ENCODE results near the gene BEST2. TPM values are rescaled to one million over a fixed set of nuclear protein-coding genes. Genes with fewer than 3 reads are reported as not detected.
"Not testable (repeated sequence)": the region's sequence is repeated elsewhere in the genome, so short reads cannot be mapped to it uniquely, and the experiment has no call there.

Gene BEST2
- total RNA-seq, 2 donors from 2014 or later, result 0.91 TPM; not detected in 1

GRCh38 chr19:12797141-12797587, 45.6 kb downstream of the BEST2 start:
- H3K4me3 ChIP-seq, result no peak overlapping the region
- 90% methylated on average over 6 of the region's 6 CpGs for WGBS
- TF ChIP-seq, protein P1, sequence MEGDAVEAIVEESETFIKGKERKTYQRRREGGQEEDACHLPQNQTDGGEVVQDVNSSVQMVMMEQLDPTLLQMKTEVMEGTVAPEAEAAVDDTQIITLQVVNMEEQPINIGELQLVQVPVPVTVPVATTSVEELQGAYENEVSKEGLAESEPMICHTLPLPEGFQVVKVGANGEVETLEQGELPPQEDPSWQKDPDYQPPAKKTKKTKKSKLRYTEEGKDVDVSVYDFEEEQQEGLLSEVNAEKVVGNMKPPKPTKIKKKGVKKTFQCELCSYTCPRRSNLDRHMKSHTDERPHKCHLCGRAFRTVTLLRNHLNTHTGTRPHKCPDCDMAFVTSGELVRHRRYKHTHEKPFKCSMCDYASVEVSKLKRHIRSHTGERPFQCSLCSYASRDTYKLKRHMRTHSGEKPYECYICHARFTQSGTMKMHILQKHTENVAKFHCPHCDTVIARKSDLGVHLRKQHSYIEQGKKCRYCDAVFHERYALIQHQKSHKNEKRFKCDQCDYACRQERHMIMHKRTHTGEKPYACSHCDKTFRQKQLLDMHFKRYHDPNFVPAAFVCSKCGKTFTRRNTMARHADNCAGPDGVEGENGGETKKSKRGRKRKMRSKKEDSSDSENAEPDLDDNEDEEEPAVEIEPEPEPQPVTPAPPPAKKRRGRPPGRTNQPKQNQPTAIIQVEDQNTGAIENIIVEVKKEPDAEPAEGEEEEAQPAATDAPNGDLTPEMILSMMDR (IDR thresholded peaks at IDR 0.05), result no peak
- TF ChIP-seq POLR2A (IDR thresholded peaks at IDR 0.05), result no peak
- peaks cover 8% of the 10 kb centered on the region for H3K4me1 ChIP-seq (replicated peaks)
- H3K27me3 ChIP-seq (replicated peaks; ENCODE audit: insufficient read depth), result no peaks in the 10 kb centered on the region
- DNase-seq (ENCODE audit: low spot score), result no peak
- no peaks in the 10 kb centered on the region for H3K9me3 ChIP-seq
- H3K27ac ChIP-seq, result no peak overlapping the region
- peaks cover 0 to 6% of the 10 kb centered on the region in 2 donors for H3K36me3 ChIP-seq
- intact Hi-C loops (cut with DNase I), result loop anchor here (10.0 kb wide), 1 partner anchor 72 kb away; the partner anchor contains the start of gene TNPO2

GRCh38 chr19:12797607-12798006, 46.0 kb downstream of the BEST2 start:
- not testable (repeated sequence) for H3K27me3 ChIP-seq (replicated peaks; ENCODE audit: insufficient read depth); H3K36me3 ChIP-seq; DNase-seq (ENCODE audit: low spot score); H3K4me1 ChIP-seq (replicated peaks); H3K9me3 ChIP-seq; H3K4me3 ChIP-seq; H3K27ac ChIP-seq
- intact Hi-C loops (cut with DNase I), result loop anchor here (10.0 kb wide), 1 partner anchor 73 kb away; the partner anchor contains the start of gene TNPO2
- WGBS, result 96% methylated on average over 7 of the region's 7 CpGs

- H3K36me3 ChIP-seq, result peaks cover 0 to 6% of the 10 kb centered on the region in 2 donors
- intact Hi-C loops (cut with DNase I), result loop anchor here (10.0 kb wide), 1 partner anchor 75 kb away; the partner anchor contains the start of gene TNPO2
- no peak for TF ChIP-seq POLR2AphosphoS5 (IDR thresholded peaks at IDR 0.05)
- no peaks in the 10 kb centered on the region for H3K27me3 ChIP-seq (replicated peaks; ENCODE audit: insufficient read depth)
- no peaks in the 10 kb centered on the region for H3K9me3 ChIP-seq
- H3K4me1 ChIP-seq (replicated peaks), result peaks cover 8% of the 10 kb centered on the region
- DNase-seq (ENCODE audit: low spot score), result no peak
- WGBS, result 84% methylated on average over 18 of the region's 18 CpGs
- H3K27ac ChIP-seq, result no peak overlapping the region
- no peak overlapping the region for H3K4me3 ChIP-seq
Observed at GRCh38 chr19:12799742-12800465, 48.3 kb downstream of the BEST2 start.

DNA sequence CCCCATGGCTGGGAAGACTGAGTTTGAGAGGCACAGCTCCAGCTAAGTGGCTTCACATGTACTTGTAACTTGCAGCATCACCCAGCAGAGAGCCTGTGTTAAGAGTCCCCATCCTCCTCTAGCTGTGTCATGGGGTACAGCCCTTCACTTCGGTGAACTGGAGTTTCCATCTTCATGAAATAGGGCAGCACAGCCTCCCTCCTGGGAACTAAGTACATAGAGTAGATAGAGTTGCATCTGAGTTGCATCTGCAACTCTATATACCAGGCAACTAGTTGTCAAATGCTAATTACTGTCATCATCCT, 48.8 kb downstream of the BEST2 start:
- Histone ChIP-seq H3K36me3 (peaks cover 0 to 6% of the 10 kb centered on the region in 2 donors), H3K27ac (peak overlapping the region; percentile 74 to 78), H3K4me1 (replicated peaks) (peaks cover 8% of the 10 kb centered on the region), H3K4me3 (peak overlapping the region; percentile 50 to 67), H3K27me3 (replicated peaks; ENCODE audit: insufficient read depth) (no peaks in the 10 kb centered on the region), H3K9me3 (no peaks in the 10 kb centered on the region)
- TF ChIP-seq POLR2AphosphoS5 (IDR thresholded peaks at IDR 0.05), result no peak
- TF ChIP-seq POLR2A (IDR thresholded peaks at IDR 0.05), result no peak
- TF ChIP-seq, protein P1 (IDR thresholded peaks at IDR 0.05), result no peak
- intact Hi-C loops (cut with DNase I), result no loop called here
- 40% methylated on average over 1 of the region's 1 CpG for WGBS
- no peak for DNase-seq (ENCODE audit: low spot score)

DNA sequence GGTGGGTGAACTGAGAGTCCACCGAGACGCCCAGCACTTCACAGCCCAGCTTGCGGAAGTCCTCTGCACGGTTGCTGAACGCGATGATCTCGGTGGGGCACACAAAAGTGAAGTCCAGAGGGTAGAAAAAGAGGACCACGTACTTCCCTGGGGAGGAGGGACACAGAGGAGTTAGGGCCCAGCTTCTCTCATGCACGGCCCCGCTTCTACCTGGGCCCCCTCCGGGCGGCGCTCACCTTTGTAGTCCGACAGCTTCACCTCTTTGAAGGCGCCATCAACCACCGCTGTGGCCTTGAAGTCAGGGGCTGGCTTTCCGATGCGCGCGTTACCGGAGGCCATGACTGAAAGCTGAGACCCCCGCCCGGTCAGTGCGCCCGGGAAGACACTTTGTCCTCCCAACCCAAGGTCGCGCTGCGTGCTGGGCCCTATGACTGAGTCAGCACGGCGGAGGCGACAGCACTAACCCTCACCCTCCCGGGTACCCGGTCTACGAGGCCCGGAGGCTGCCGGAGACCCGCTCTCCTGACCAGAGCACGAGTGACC, 49.4 kb downstream of the BEST2 start:
- no peaks in the 10 kb centered on the region for H3K27me3 ChIP-seq (replicated peaks; ENCODE audit: insufficient read depth)
- H3K4me1 ChIP-seq (replicated peaks), result peaks cover 8% of the 10 kb centered on the region
- peak overlapping the region; percentile 50 to 67 for H3K4me3 ChIP-seq
- no peak for DNase-seq (ENCODE audit: low spot score)
- peaks cover 0 to 6% of the 10 kb centered on the region in 2 donors for H3K36me3 ChIP-seq
- H3K27ac ChIP-seq, result peak overlapping the region; percentile 74 to 78
- H3K9me3 ChIP-seq, result no peaks in the 10 kb centered on the region
- no peak for TF ChIP-seq POLR2A (IDR thresholded peaks at IDR 0.05)
- TF ChIP-seq POLR2AphosphoS5 (IDR thresholded peaks at IDR 0.05), result no peak
- TF ChIP-seq, protein P1 (IDR thresholded peaks at IDR 0.05), result no peak
- WGBS, result 4% methylated on average over 33 of the region's 38 CpGs
- intact Hi-C loops (cut with DNase I), result no loop called here
